HAP-1 (cell line): ENCODE data around the gene LSS.
"Not testable (repeated sequence)": the region's sequence is repeated elsewhere in the genome, so short reads cannot be mapped to it uniquely, and the experiment has no call there.

Experiments
- DNase-seq, 2 experiments: peaks; one replicate each; pipeline ENCODE4 v3.0.0-alpha.2; 2016 to 2020; ENCODE audit warnings: low spot score in 2 of 2
- H3K27me3 ChIP-seq: fragments of 250-450 bp; sonication (Bioruptor Pico); 2 replicates; pipeline ENCODE4 v1.5.1; 2020; ENCODE audit warnings: low read depth, mild to moderate bottlenecking, moderate library complexity
- H3K36me3 ChIP-seq: fragments of 250-450 bp; sonication (Bioruptor Pico); replicated peaks from 2 replicates; pipeline ENCODE4 v1.5.1; 2020; ENCODE audit warnings: mild to moderate bottlenecking
- H3K4me1 ChIP-seq: fragments of 250-450 bp; sonication (Bioruptor Pico); 2 replicates; pipeline ENCODE4 v1.5.1; 2020; ENCODE audit warnings: mild to moderate bottlenecking
- H3K4me3 ChIP-seq: fragments of 250-450 bp; sonication (Bioruptor Pico); 2 replicates; pipeline ENCODE4 v1.5.1; 2020; ENCODE audit warnings: mild to moderate bottlenecking, moderate library complexity
- H3K9me3 ChIP-seq: fragments of 250-450 bp; sonication (Bioruptor Pico); 2 replicates; pipeline ENCODE4 v1.5.1; 2020; ENCODE audit warnings: mild to moderate bottlenecking, moderate library complexity
- in situ Hi-C: fragments of 300-500 bp; cut with MboI; formaldehyde crosslinking; loops from 3 replicates; pipeline ENCODE4 v1.14.3; 2020; ENCODE audit warnings: low sequenced_read_pairs, inconsistent platforms, mixed read lengths

LSS gene

DNA sequence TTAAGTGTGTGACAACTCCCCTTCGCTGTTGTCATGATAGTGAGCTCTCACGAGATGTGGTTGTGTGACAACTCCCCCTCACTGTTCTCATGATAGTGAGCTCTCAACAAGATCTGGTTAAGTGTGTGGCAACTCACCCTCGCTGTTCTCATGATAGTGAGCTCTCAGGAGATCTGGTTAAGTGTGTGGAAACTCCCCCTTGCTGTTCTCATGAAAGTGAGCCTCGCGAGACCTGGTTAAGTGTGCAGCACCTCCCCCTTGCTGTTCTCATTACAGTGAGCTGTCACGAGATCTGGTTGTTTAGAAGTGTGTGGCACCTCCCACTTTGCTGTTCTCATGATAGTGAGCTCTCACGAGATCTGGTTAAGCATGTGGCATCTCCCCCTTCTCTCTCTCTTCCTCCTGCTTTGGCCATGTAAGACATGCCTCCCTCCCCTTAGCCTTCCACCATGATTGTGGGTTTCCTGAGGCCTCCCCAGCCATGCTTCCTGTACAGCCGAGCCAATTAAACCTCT, 25.1 kb upstream of the LSS start:
- Histone ChIP-seq H3K27me3 (no peaks in the 10 kb centered on the region), H3K4me1 (no peaks in the 10 kb centered on the region), H3K9me3 (no peaks in the 10 kb centered on the region), H3K36me3 (peaks cover 89% of the 10 kb centered on the region), H3K4me3 (no peak overlapping the region)
- no peak for DNase-seq
- in situ Hi-C loops = no loop called here

DNA sequence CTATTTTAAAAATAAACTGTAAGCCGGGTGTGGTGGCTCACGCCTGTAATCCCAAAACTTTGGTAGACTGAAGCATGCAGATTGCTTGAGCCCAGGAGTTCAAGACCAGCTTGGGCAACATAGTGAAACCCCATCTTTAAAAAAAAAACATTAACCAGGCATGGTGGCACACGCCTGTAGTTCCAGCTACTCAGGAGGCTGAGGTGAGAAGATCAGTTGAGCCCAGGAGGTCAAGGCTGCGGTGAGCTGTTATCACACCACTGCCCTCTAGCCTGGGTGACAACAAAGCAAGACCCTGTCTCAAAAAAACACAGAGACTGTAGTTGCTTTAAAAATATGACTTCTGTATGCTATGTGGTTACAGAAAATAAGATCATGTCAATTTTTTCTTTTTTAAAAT, 24.3 kb upstream of the LSS start:
- in situ Hi-C loops = no loop called here
- peaks cover 85% of the 10 kb centered on the region for H3K36me3 ChIP-seq

DNA sequence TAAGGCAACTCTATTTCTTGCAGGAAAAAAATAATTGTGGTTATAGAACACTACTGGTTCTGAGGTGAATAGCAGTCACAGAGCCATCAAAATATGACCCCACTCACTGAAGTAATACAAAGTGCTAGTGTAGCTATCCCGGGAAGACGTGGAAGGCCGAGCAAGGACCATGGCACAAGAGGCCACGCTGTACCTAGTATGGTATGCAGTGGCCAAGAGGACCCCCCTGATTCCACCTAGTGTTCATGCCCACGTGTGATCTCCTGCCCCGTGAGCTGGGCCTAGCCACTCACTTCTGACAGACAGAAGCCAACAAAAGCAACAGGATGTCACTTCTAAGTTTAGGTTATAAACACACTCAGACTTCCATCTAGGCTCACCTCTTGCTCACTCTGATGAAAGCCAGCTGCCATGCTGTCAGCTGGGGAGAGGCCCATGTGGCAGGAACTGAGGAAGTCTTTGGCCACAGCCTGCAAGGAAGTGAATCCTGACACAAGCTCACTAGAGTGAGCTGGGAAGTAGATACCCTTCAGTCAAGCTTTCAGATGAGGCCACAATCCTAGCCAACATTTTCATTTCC, 21.7 kb upstream of the LSS start:
- in situ Hi-C loops = no loop called here
- no peak for DNase-seq
- no peaks in the 10 kb centered on the region for H3K27me3 ChIP-seq
- no peaks in the 10 kb centered on the region for H3K4me1 ChIP-seq
- no peak overlapping the region for H3K4me3 ChIP-seq
- H3K36me3 ChIP-seq = peaks cover 86% of the 10 kb centered on the region
- H3K9me3 ChIP-seq = no peaks in the 10 kb centered on the region

More for the DNA sequence above, 24.3 kb upstream of the LSS start:
- no peaks in the 10 kb centered on the region for H3K4me1 ChIP-seq
- no peak overlapping the region for H3K4me3 ChIP-seq
- DNase-seq = no peak
- H3K27me3 ChIP-seq = no peaks in the 10 kb centered on the region
- H3K9me3 ChIP-seq = no peaks in the 10 kb centered on the region

DNA sequence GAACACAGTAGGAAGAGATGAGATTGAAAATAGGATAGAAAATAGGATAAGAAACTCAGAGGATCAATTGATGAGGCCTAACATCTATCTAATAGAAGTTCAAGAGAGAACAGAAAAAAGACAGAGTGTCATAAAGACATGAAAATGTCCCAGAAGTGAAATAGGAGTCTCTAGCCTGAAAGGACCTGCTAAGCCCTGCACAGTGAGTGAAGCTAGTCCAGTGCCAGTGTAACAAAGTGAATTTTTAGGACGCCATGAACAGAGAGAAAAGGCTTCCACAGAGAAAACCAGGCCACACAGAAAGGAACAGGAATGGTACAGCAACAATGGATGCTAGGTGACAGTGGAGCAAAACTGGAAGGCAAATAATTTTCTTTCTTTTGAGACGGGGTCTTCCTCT, 20.3 kb upstream of the LSS start:
- H3K27me3 ChIP-seq = no peaks in the 10 kb centered on the region
- no peak for DNase-seq
- H3K4me1 ChIP-seq = no peaks in the 10 kb centered on the region
- no peaks in the 10 kb centered on the region for H3K9me3 ChIP-seq
- peaks cover 86% of the 10 kb centered on the region for H3K36me3 ChIP-seq
- H3K4me3 ChIP-seq = no peak overlapping the region
- in situ Hi-C loops = no loop called here

DNA sequence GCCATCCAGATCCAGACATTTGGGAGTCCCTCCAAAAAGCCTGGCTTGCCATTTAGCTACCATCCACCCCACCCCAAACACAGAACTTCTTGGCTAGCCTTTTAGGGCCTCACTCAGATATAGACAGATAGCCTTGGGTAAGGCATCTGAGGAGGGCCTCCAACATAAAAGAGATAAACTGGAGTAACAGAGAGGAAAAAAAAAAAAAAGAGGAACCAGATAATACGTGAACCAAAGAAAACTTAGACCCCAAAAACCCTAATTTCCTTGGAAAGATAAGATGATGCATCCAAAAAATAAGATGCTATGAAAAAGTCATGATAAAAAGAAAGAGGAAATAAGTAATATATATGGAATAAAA, 19.8 kb upstream of the LSS start:
- Histone ChIP-seq H3K36me3 (peaks cover 87% of the 10 kb centered on the region), H3K27me3 (no peaks in the 10 kb centered on the region), H3K4me3 (no peak overlapping the region), H3K9me3 (no peaks in the 10 kb centered on the region), H3K4me1 (no peaks in the 10 kb centered on the region)
- in situ Hi-C loops = no loop called here
- DNase-seq = no peak

DNA sequence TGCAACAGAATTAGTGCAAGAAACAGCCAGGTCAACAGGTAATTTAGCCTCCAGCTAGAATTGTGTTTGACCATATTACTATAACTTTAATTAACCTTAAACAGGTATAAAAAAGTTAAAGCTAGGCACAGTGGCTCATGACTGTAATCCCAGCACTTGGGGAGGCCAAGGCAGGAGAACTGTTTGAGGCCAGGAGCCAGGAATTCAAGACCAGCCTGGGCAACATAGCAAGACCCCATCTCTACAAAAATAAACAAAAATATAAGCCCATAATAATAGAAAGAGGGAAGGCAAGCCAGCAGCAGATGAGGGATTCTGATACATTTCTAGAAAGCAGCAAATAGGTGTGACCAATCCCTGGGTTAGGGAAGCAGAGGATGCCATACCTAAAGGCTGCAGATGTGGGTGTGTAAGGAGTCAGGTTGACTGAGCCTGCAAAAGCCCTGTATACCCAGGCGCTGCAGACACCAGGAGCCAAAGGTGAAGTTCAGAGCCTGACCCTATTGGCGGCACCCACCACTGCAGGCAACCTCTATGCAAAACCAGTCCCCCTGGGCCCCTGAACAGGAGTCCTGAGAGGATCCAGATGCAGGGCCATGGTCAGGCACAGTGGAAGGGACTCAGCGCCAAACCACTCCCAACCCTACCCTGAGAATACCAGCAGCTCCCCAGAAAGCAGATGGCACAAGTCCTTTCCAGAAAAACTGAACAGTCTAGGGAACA, 19.3 kb upstream of the LSS start:
- DNase-seq = no peak
- H3K4me3 ChIP-seq = no peak overlapping the region
- no peaks in the 10 kb centered on the region for H3K9me3 ChIP-seq
- peaks cover 87% of the 10 kb centered on the region for H3K36me3 ChIP-seq
- in situ Hi-C loops = no loop called here
- H3K27me3 ChIP-seq = no peaks in the 10 kb centered on the region
- no peaks in the 10 kb centered on the region for H3K4me1 ChIP-seq

DNA sequence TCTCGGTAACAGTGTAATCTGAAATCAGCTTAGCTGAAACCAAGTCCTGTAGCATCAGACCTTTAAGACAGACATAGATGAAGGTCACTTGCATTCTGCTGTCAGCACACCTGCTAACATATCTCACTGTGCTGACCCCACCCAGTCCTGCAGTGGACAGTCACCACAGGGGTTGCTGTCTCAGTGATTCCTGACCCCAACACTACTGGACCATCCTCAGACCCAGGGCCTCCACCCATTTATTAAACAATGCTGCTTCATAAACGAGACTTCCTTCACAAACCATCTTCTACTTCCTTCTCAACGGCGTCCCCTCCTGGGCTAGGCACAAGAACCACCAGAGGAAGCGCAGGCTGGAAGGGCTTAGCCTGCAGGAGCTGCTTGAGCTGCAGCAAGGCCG, 17.8 kb upstream of the LSS start:
- H3K36me3 ChIP-seq = peaks cover 90% of the 10 kb centered on the region
- H3K27me3 ChIP-seq = no peaks in the 10 kb centered on the region
- DNase-seq = no peak
- no peaks in the 10 kb centered on the region for H3K4me1 ChIP-seq
- H3K9me3 ChIP-seq = no peaks in the 10 kb centered on the region
- in situ Hi-C loops = no loop called here
- H3K4me3 ChIP-seq = no peak overlapping the region

DNA sequence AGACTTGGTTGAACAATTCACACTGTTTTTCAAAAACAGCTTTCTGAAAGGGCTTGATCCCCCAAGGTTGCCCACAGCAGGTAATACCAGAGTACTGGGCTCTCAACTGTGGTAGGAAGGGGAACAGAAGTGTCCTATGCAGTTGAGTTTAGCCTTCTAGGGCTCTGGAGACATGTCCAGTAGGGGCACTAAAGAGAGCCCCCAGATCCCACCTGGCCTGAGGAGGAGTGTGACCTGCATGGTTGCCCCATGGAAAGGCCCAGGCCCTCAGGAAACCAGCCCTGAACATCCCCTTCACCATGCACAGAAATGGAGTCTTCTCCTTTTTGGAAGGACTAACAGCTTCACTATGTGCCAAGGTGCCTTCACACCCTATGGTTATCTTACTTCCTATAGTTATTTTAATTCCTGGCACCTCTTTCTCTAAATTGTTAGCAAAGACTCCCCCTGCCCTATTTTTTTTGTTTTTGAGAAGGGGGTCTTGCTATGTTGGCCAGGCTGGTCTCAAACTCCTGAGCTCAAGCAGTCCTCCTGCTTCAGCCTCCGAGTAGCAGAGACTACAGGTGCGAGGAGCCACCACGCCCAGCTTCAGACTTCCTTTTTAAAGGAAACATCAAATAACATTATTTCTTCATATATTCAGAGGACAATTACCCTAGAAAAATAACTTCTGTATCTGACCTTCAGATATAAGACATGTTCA, 16.8 kb upstream of the LSS start:
- DNase-seq = no peak
- in situ Hi-C loops = no loop called here
- peaks cover 90% of the 10 kb centered on the region for H3K36me3 ChIP-seq

DNA sequence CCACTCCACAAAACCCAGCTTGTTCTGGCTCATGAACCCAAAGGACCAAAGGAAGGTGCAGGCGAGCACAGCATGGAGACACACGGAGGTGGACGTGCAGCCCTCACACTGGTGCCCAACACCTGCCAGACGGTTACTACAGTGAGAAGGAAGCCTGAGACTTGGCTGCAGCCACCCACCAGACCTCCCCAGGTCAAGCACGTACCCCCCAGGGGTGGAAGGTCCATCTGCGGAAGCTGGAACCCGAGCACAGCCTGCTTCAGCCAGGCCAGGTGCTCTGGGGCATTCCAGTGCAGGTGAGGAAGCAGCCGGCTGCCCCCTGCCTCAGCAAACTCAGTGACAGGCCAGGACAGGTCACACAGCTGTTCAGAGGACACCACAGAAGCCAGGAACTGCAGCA, 16.0 kb upstream of the LSS start:
- H3K4me1 ChIP-seq = no peaks in the 10 kb centered on the region
- no peak for DNase-seq
- H3K9me3 ChIP-seq = no peaks in the 10 kb centered on the region
- H3K27me3 ChIP-seq = no peaks in the 10 kb centered on the region
- in situ Hi-C loops = no loop called here
- peaks cover 90% of the 10 kb centered on the region for H3K36me3 ChIP-seq
- no peak overlapping the region for H3K4me3 ChIP-seq

More for the DNA sequence above, 16.8 kb upstream of the LSS start:
- H3K9me3 ChIP-seq = no peaks in the 10 kb centered on the region
- no peaks in the 10 kb centered on the region for H3K27me3 ChIP-seq
- no peak overlapping the region for H3K4me3 ChIP-seq
- H3K4me1 ChIP-seq = no peaks in the 10 kb centered on the region

DNA sequence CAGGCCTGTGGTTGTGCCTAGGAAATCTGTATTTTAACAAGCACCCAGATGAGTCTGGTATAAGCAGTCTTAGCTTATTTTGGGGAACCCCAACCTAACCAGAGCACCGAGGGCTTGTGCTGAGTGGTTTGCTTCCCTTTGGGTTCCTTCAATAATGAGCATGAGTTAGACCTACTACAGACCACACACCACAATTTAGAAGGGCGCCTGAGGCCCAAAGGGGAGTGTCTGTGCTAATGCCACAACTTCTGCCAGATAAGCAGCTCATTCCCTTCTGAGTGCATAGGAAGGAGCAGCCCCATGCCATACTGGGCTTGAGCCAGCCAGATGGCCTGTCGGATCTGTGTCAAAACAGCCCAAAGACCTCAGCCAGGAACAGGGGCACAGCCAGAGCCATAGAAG, 15.4 kb upstream of the LSS start:
- Histone ChIP-seq H3K36me3 (peaks cover 88% of the 10 kb centered on the region), H3K4me1 (no peaks in the 10 kb centered on the region), H3K27me3 (no peaks in the 10 kb centered on the region), H3K9me3 (no peaks in the 10 kb centered on the region), H3K4me3 (no peak overlapping the region)
- DNase-seq = no peak
- in situ Hi-C loops = no loop called here

DNA sequence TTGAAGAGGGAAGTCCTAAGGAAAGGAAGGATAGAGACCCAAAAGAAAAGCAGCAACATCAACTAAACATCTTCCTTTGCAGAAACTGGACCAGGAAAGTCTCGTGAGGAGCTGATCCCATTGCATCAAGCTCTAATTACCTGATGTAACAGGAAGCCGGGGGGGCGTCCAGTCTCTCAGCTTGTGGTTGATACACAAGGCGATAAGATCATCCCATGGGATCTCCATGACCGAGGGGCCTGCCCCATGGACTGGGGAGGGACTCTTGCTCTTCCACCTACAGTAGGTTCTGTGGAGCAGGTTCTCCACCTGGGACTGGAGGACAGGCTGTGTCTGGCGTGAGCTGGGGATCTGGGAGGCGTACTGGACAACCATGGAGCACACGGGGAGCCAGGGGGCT, 14.8 kb upstream of the LSS start:
- Histone ChIP-seq H3K4me1 (no peaks in the 10 kb centered on the region), H3K9me3 (no peaks in the 10 kb centered on the region), H3K4me3 (no peak overlapping the region), H3K27me3 (no peaks in the 10 kb centered on the region), H3K36me3 (peaks cover 86% of the 10 kb centered on the region)
- in situ Hi-C loops = no loop called here
- no peak for DNase-seq

DNA sequence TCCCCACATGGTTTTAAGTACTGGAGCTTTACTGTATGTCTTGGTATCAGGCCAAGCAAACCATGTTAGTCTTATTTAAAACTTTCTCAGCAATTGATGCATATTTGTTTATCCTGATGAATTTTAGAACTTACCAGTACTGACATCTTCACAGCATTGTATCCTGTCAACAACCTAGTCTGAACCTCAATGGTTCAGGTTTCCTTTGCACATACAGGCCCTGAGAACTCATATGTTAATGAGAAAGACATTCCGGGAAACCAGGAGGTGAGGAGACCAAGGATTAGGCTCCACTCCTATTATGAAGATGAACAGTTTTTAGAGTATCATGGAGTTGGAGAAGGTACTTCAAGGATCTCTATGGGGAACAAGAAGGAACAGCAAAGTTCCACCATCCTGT, 13.0 kb upstream of the LSS start:
- H3K27me3 ChIP-seq, DNase-seq, in situ Hi-C loops, H3K9me3 ChIP-seq, H3K4me3 ChIP-seq, H3K4me1 ChIP-seq: not testable (repeated sequence)
- H3K36me3 ChIP-seq = peaks cover 78% of the 10 kb centered on the region

DNA sequence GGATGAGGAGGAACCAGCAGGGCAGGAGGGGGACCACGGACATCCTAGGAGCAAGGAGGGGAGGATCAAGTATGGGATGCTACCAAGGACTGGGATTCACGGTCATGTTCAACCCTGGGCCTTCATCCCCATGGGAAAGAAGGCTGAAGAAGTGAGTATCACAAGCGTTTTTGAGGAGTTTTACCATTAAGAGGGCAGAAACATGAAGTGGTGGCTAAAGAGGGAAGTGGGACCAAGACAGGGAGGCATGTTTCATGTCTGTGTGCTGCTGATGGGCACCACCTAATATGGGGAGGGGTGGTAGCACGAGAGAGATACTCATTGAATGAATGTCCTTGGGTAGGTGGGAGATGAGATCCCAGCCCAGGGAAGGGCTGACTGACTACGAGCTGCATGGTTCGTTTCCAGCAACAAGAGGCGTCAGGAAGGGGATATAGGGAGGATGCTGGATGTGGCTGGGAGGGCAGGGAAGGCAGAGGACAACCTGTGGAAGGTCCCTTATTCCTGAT, 11.3 kb upstream of the LSS start:
- DNase-seq = no peak
- in situ Hi-C loops = no loop called here
- H3K36me3 ChIP-seq = peaks cover 80% of the 10 kb centered on the region
- no peak overlapping the region for H3K4me3 ChIP-seq
- H3K4me1 ChIP-seq = no peaks in the 10 kb centered on the region
- H3K9me3 ChIP-seq = no peaks in the 10 kb centered on the region
- no peaks in the 10 kb centered on the region for H3K27me3 ChIP-seq

DNA sequence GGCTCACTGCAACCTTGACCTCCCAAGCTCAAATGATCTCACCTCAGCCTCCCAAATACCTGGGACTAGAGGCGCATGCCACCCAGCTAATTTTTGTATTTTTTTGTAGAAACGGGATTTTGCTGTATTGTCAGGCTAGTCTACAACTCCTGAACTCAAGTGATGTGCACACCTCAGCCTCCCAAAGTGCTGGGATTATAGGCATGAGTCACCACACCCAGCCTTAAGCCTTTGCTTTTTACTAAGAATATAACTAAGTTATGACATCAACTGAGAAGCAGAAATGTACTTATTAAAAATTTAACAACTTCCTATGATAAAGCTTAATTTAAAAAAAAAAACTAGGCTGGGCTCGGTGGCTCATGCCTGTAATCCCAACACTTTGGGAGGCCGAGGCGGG, 8.9 kb upstream of the LSS start:
- no peak for DNase-seq
- Histone ChIP-seq H3K4me3 (no peak overlapping the region), H3K36me3 (peaks cover 78% of the 10 kb centered on the region), H3K27me3 (no peaks in the 10 kb centered on the region), H3K9me3 (peaks cover 5% of the 10 kb centered on the region), H3K4me1 (no peaks in the 10 kb centered on the region)
- in situ Hi-C loops = no loop called here
